Right atrium auricular region (tissue), 2 donors: ENCODE measurements around the gene TDRD3. TPM values are rescaled to one million over a fixed set of nuclear protein-coding genes. Genes with fewer than 3 reads are reported as not detected.

Source experiments
- DNase-seq: peaks from one replicate; pipeline ENCODE4 v3.0.0-alpha.2; 2019; ENCODE audit warnings: low spot score
- H3K27ac ChIP-seq, 2 donors: fragments of 200-600 bp; sonication (generic); 1 replicate in 1 of 2; 2 replicates in 1 of 2; pipeline ENCODE4 v1.5.1; 2016 to 2019
- H3K27me3 ChIP-seq, 2 donors: fragments of 200-600 bp; sonication (generic); one replicate each; pipeline versions ENCODE4 v1.5.1 to v1.6.0; 2017 to 2019
- H3K36me3 ChIP-seq: fragments of 200-600 bp; sonication (generic); one replicate; pipeline ENCODE4 v1.5.1; 2016
- H3K4me1 ChIP-seq, 2 donors: fragments of 200-600 bp; sonication (generic); one replicate each; pipeline versions ENCODE4 v1.5.1 to v1.6.0; 2017 to 2019
- H3K4me3 ChIP-seq, 2 donors: fragments of 200-600 bp; sonication (generic); 1 replicate in 1 of 2; 2 replicates in 1 of 2; pipeline ENCODE4 v1.5.1; 2017 to 2019; ENCODE audit warnings: mild to moderate bottlenecking in 1 of 2, moderate library complexity in 1 of 2
- H3K9me3 ChIP-seq, 2 donors: fragments of 200-600 bp; sonication (generic); one replicate each; pipeline ENCODE4 v1.5.1; 2019
- CTCF ChIP-seq, 2 donors: fragments of 200-600 bp; sonication (generic); IDR thresholded peaks; one replicate each; pipeline ENCODE4 v1.5.1; 2019; ENCODE audit warnings: antibody characterized with exemption in 2 of 2
- total RNA-seq, 2 donors: library from RNA; depleted of rRNA; stranded (reverse); fragments of >200 nt; gene quantifications; one replicate each; pipeline ENCODE4 v1.1.0, GENCODE V29; 2016

The TDRD3 gene
- total RNA-seq, 2 donors from 2014 or later = 28.3 to 31.4 TPM

- Histone ChIP-seq H3K27me3 (no peaks in the 10 kb centered on the region), H3K4me1 (peaks cover 0 to 23% of the 10 kb centered on the region in 2 donors), H3K36me3 (no peaks in the 10 kb centered on the region), H3K27ac (no peak overlapping the region), H3K4me3 (no peak overlapping the region), H3K9me3 (no peaks in the 10 kb centered on the region)
- DNase-seq = no peak
- TF ChIP-seq CTCF (IDR thresholded peaks at IDR 0.05) = no peak
Measured at GRCh38 chr13:60411983-60412382, 15.0 kb downstream of the TDRD3 start.

- no peaks in the 10 kb centered on the region for H3K27me3 ChIP-seq
- H3K4me3 ChIP-seq = no peak overlapping the region
- no peak for DNase-seq
- no peaks in the 10 kb centered on the region for H3K9me3 ChIP-seq
- H3K4me1 ChIP-seq = peaks cover 0 to 23% of the 10 kb centered on the region in 2 donors
- TF ChIP-seq CTCF (IDR thresholded peaks at IDR 0.05) = no peak
- no peak overlapping the region for H3K27ac ChIP-seq
- H3K36me3 ChIP-seq = no peaks in the 10 kb centered on the region
Measured at GRCh38 chr13:60412909-60413616, 16.0 kb downstream of the TDRD3 start.

GRCh38 chr13:60414177-60414576, 17.2 kb downstream of the TDRD3 start:
- TF ChIP-seq CTCF (IDR thresholded peaks at IDR 0.05) = no peak
- H3K9me3 ChIP-seq = no peaks in the 10 kb centered on the region
- no peak overlapping the region for H3K4me3 ChIP-seq
- DNase-seq = no peak
- H3K4me1 ChIP-seq = peaks cover 0 to 23% of the 10 kb centered on the region in 2 donors
- no peaks in the 10 kb centered on the region for H3K27me3 ChIP-seq
- H3K27ac ChIP-seq = no peak overlapping the region
- no peaks in the 10 kb centered on the region for H3K36me3 ChIP-seq

GRCh38 chr13:60417734-60418133, 20.7 kb downstream of the TDRD3 start:
- no peaks in the 10 kb centered on the region for H3K9me3 ChIP-seq
- no peak overlapping the region for H3K4me3 ChIP-seq
- TF ChIP-seq CTCF (IDR thresholded peaks at IDR 0.05) = no peak
- no peaks in the 10 kb centered on the region for H3K36me3 ChIP-seq
- H3K4me1 ChIP-seq = peaks cover 0 to 24% of the 10 kb centered on the region in 2 donors
- no peak overlapping the region for H3K27ac ChIP-seq
- no peaks in the 10 kb centered on the region for H3K27me3 ChIP-seq
- DNase-seq = no peak

- H3K4me1 ChIP-seq = peaks cover 0 to 15% of the 10 kb centered on the region in 2 donors
- DNase-seq = no peak
- no peak overlapping the region for H3K27ac ChIP-seq
- H3K9me3 ChIP-seq = no peaks in the 10 kb centered on the region
- TF ChIP-seq CTCF (IDR thresholded peaks at IDR 0.05) = no peak
- no peak overlapping the region for H3K4me3 ChIP-seq
- H3K36me3 ChIP-seq = no peaks in the 10 kb centered on the region
- H3K27me3 ChIP-seq = no peaks in the 10 kb centered on the region
Measured at GRCh38 chr13:60418954-60419353, 21.9 kb downstream of the TDRD3 start.

GRCh38 chr13:60425332-60425731, 28.3 kb downstream of the TDRD3 start:
- no peak overlapping the region for H3K27ac ChIP-seq
- peaks cover 0 to 15% of the 10 kb centered on the region in 2 donors for H3K4me1 ChIP-seq
- TF ChIP-seq CTCF (IDR thresholded peaks at IDR 0.05) = no peak
- no peak overlapping the region for H3K4me3 ChIP-seq
- no peaks in the 10 kb centered on the region for H3K27me3 ChIP-seq
- no peaks in the 10 kb centered on the region for H3K9me3 ChIP-seq
- H3K36me3 ChIP-seq = no peaks in the 10 kb centered on the region
- no peak for DNase-seq
